Measurements from ENCODE around the gene PSME1. TPM values are rescaled to one million over a fixed set of nuclear protein-coding genes. Genes with fewer than 3 reads are reported as not detected.

PSME1 gene
- total and polyA plus RNA-seq, 11 donors: 87.3 to 331 (median 113) TPM

DNA sequence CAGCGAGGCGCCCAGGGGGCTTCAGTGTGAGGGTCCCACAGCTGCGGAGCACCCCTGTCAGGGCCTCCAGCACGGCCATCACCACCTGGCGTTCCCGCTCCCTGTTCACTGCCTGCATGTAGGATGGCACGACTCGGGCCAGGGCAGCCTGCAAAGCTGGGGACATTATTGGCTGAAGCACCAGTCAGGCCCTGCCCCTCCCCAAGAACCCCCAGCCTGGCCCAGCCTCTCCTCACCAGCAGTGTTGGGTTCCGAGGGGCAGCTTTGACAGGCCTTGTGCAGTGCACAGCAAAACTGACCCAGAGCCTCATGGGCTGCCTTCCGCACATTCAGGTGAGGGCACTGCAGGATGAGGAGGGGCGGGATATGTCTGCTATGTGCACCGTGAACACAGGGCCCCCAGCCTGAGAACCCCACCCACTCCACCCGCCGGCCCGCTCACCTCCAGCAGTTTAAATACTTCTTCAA is 47.1 kb downstream of the PSME1 start:
- Histone ChIP-seq H3K4me3 (no peak overlapping the region), H3K27ac (no peak overlapping the region), H3K36me3 (peaks cover 4 to 90% (median 74%) of the 10 kb centered on the region in 9 donors), H3K9me3 (no peaks in the 10 kb centered on the region), H3K27me3 (no peaks in the 10 kb centered on the region), H3K4me1 (peaks cover 0 to 26% (median 13%) of the 10 kb centered on the region in 12 donors)
- intact Hi-C loops (cut with DNase I): no loop called here
- WGBS, 4 donors: 88 to 95% (median 93%) methylated on average over 8 to 15 of the region's 15 CpGs
- DNase-seq: peak in 1 of 5 donors; percentile 8
- no peak for ATAC-seq
- no peak for TF ChIP-seq POLR2A (IDR thresholded peaks at IDR 0.05)
- no peak for TF ChIP-seq CTCF (IDR thresholded peaks at IDR 0.05)

GRCh38 chr14:24184104-24184970 is 48.3 kb downstream of the PSME1 start:
- Histone ChIP-seq H3K4me1 (peaks cover 0 to 34% (median 21%) of the 10 kb centered on the region in 12 donors), H3K9me3 (no peaks in the 10 kb centered on the region), H3K4me3 (no peak overlapping the region), H3K36me3 (peaks cover 4 to 78% (median 62%) of the 10 kb centered on the region in 9 donors), H3K27ac (no peak overlapping the region), H3K27me3 (no peaks in the 10 kb centered on the region)
- no peak for TF ChIP-seq CTCF (IDR thresholded peaks at IDR 0.05)
- DNase-seq: peak in 1 of 5 donors; percentile 18
- no peak for ATAC-seq
- intact Hi-C loops (cut with DNase I): no loop called here
- 81 to 88% (median 88%) methylated on average over 14 to 19 of the region's 19 CpGs for WGBS, 4 donors

- no peaks in the 10 kb centered on the region for H3K9me3 ChIP-seq
- intact Hi-C loops (cut with DNase I): no loop called here
- H3K4me1 ChIP-seq: peaks cover 0 to 31% (median 17%) of the 10 kb centered on the region in 12 donors
- DNase-seq (no peak), ATAC-seq (no peak)
- peaks cover 4 to 76% (median 57%) of the 10 kb centered on the region in 9 donors for H3K36me3 ChIP-seq
- 94 to 97% (median 95%) methylated on average over 7 of the region's 7 CpGs for WGBS, 4 donors
- no peaks in the 10 kb centered on the region for H3K27me3 ChIP-seq
- no peak overlapping the region for H3K27ac ChIP-seq
- no peak overlapping the region for H3K4me3 ChIP-seq
- TF ChIP-seq POLR2A (IDR thresholded peaks at IDR 0.05) (no peak), CTCF (IDR thresholded peaks at IDR 0.05) (no peak)
These were observed 49.0 kb downstream of the PSME1 start for GRCh38 chr14:24185026-24185425.

- peaks cover 0 to 24% (median 14%) of the 10 kb centered on the region in 12 donors for H3K4me1 ChIP-seq
- no peak for DNase-seq
- WGBS, 4 donors: 85 to 97% (median 94%) methylated on average over 6 to 11 of the region's 11 CpGs
- peaks cover 4 to 72% (median 59%) of the 10 kb centered on the region in 9 donors for H3K36me3 ChIP-seq
- no peaks in the 10 kb centered on the region for H3K9me3 ChIP-seq
- no peak for ATAC-seq
- intact Hi-C loops (cut with DNase I): no loop called here
- TF ChIP-seq POLR2A (IDR thresholded peaks at IDR 0.05): no peak
- TF ChIP-seq CTCF (IDR thresholded peaks at IDR 0.05): no peak
- H3K4me3 ChIP-seq: no peak overlapping the region
- no peak overlapping the region for H3K27ac ChIP-seq
- H3K27me3 ChIP-seq: no peaks in the 10 kb centered on the region
These were observed 49.7 kb downstream of the PSME1 start for GRCh38 chr14:24185741-24186140.
